Astrocyte of the spinal cord (primary cell): ENCODE results near the gene OR8H3.

Experiments
- DNase-seq: peaks from one replicate; pipeline ENCODE4 v3.0.0; 2011; ENCODE audit warnings: low read depth, low spot score
- H3K4me3 ChIP-seq: 2 replicates; pipeline ENCODE4 v1.5.1; 2011; ENCODE audit warnings: low read depth, mild to moderate bottlenecking, low read length, moderate library complexity
- CTCF ChIP-seq: IDR thresholded peaks from 2 replicates; pipeline ENCODE4 v1.5.1; 2012; ENCODE audit warnings: low read depth, mild to moderate bottlenecking, low read length, inconsistent platforms
- in situ Hi-C: cut with HindIII; loops from 2 replicates; pipeline ENCODE4 v1.10.0; 2017; ENCODE audit warnings: low sequenced_read_pairs

The OR8H3 gene

DNA sequence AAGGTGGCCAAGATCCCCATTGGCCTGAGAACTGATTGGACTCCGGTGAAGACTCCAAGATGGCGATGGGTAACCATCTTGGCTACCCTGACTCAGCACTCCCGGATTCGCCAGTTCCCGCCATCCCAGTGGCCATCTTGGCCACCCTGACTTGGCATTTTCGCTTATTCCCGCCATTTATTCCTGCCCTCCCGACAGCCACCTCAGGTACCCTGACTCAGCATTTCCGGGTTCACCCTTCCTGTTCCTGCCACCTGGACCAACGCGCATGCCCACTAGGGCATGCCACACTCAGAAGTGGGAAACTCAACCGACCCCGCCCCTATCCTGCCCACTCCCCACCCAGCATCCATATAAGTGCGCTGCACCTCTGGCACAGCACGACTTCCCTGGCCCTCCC, 30.2 kb downstream of the OR8H3 start:
- DNase-seq, result no peak
- no peak for TF ChIP-seq CTCF
- in situ Hi-C loops, result no loop called here
- no peak overlapping the region for H3K4me3 ChIP-seq

DNA sequence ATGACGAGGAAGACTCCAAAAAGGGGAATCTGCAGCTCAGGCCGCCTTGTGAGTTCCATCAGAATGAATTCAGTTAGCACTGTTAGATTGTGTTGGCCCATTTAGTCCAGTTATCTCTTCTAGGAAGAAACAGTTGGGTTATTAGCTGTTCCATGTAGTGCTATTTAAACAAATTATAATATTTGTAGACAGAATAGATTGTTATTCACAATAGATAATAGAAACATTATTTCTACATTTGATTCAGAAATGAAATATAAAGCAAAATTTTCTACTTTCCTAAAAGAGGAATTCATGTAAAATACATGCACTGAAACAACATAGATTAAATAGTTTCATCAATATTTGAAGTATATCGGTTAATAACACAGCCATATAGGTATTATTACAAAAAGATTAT, 38.0 kb downstream of the OR8H3 start, which contains the start of gene OR8K5:
Gene OR8K5 (minus strand): TSS at position 101 of the 400 bp plus-strand sequence. CDS start 0 bp downstream, at position 101.
- no peak for TF ChIP-seq CTCF
- H3K4me3 ChIP-seq, result no peak within 1 kb of the TSS
- in situ Hi-C loops, result no loop called here
- DNase-seq, result no peak

DNA sequence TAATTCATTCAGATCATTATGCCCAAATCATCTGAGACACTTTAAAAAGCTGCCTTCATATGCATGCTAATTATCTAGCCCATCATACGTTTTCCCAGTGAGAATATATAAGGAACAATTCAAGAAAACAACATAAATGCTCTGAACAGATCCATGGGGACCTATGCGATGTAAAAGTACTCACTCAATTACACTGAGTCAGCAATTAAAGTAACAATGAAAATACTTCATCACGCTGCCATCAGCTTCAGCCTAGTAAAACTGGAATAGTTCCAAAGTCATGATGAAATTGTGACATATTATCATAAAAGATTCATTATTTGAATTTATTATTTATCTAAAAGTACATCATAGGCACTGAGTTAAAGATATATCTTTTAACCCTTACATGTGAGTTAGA, 41.6 kb downstream of the OR8H3 start:
- in situ Hi-C loops, result no loop called here
- no peak overlapping the region for H3K4me3 ChIP-seq
- DNase-seq, result no peak
- TF ChIP-seq CTCF, result no peak

DNA sequence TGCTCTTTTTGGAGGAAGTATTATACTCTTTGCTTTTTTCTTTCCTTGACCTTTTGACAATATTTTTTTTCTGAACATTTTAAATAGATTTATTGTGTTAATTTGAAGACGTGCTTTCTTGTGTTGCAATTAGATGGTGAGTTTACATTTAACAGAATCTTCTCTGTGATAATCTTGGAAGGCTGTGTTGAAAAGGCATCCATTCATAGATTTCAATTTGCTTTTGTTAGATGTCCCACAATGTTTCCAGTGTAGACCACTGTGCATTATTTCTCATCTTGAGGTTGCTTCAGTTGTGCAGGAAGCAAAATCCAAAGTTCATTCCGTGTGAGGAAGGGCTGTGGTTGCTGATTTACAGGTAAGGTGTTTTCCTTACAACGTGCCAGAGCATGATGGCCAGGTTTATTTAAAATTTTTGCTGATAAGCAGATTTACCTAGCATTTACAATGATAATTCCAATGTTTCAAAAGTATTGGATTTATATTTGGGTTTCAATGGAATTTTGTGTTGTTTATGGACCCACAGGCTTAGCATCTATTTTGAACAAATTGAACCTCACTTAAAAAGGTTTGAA, 50.2 kb downstream of the OR8H3 start:
- no peak overlapping the region for H3K4me3 ChIP-seq
- no peak for TF ChIP-seq CTCF
- in situ Hi-C loops, result no loop called here
- DNase-seq, result no peak
